Loucy (cell line): Measurements from ENCODE around the gene EIF3K.

Experiments
- H2AFZ ChIP-seq: fragments of 200-600 bp; sonication (generic); 2 replicates; pipeline ENCODE4 v1.6.0; 2016; ENCODE audit warnings: antibody characterized with exemption, mild to moderate bottlenecking, low read length, moderate library complexity
- H3F3A ChIP-seq: fragments of 200-600 bp; 2 replicates; pipeline ENCODE4 v1.6.0; 2016; ENCODE audit warnings: antibody characterized with exemption, low read depth, mild to moderate bottlenecking
- H3K27me3 ChIP-seq: fragments of 200-600 bp; sonication (generic); 2 replicates; pipeline ENCODE4 v1.6.1; 2014; ENCODE audit warnings: low read length, mild to moderate bottlenecking; ENCODE audit not compliant: insufficient read depth, poor library complexity, severe bottlenecking
- H3K36me3 ChIP-seq: fragments of 200-600 bp; sonication (generic); 2 replicates; pipeline ENCODE4 v1.6.1; 2016; ENCODE audit warnings: low read length; ENCODE audit not compliant: insufficient read depth
- H3K4me1 ChIP-seq: fragments of 200-600 bp; sonication (generic); 2 replicates; pipeline ENCODE4 v1.5.1; 2014; ENCODE audit warnings: low read length, mild to moderate bottlenecking; ENCODE audit not compliant: insufficient read depth, poor library complexity, severe bottlenecking
- H3K4me2 ChIP-seq: fragments of 200-600 bp; sonication (generic); 2 replicates; pipeline ENCODE4 v1.6.0; 2014; ENCODE audit warnings: antibody characterized with exemption, low read length, low read depth, mild to moderate bottlenecking; ENCODE audit not compliant: poor library complexity, severe bottlenecking
- H3K4me3 ChIP-seq: fragments of 200-600 bp; sonication (generic); 2 replicates; pipeline ENCODE4 v1.5.1; 2014; ENCODE audit warnings: low read length, mild to moderate bottlenecking, mixed read lengths; ENCODE audit not compliant: poor library complexity, severe bottlenecking
- H3K79me2 ChIP-seq: fragments of 200-600 bp; sonication (generic); 2 replicates; pipeline ENCODE4 v1.6.1; 2014; ENCODE audit warnings: low read length; ENCODE audit not compliant: insufficient read depth
- H3K9ac ChIP-seq: fragments of 200-600 bp; sonication (generic); 2 replicates; pipeline ENCODE4 v1.6.0; 2014; ENCODE audit warnings: mild to moderate bottlenecking, low read depth, low read length, moderate library complexity; ENCODE audit not compliant: poor library complexity, severe bottlenecking
- H3K9me2 ChIP-seq: fragments of 200-600 bp; sonication (generic); replicated peaks from 2 replicates; pipeline ENCODE4 v1.6.1; 2016; ENCODE audit warnings: low read depth, low read length, mixed read lengths
- H3K9me3 ChIP-seq: fragments of 200-600 bp; sonication (generic); 2 replicates; pipeline ENCODE4 v1.6.1; 2014; ENCODE audit warnings: mild to moderate bottlenecking, antibody characterized with exemption, low read length, low read depth; ENCODE audit not compliant: insufficient read depth
- H4K20me1 ChIP-seq: fragments of 200-600 bp; sonication (generic); 2 replicates; pipeline ENCODE4 v1.6.0; 2014; ENCODE audit warnings: antibody characterized with exemption, low read length, mild to moderate bottlenecking; ENCODE audit not compliant: insufficient read depth, poor library complexity, severe bottlenecking
- CTCF ChIP-seq: fragments of 200-600 bp; sonication (generic); conservative IDR thresholded peaks from 2 replicates; pipeline ENCODE4 v1.5.1; 2014; ENCODE audit warnings: mild to moderate bottlenecking, antibody characterized with exemption, low read length
- EZH2phosphoT487 ChIP-seq: fragments of 200-600 bp; IDR thresholded peaks from 2 replicates; pipeline ENCODE4 v1.6.1; 2018; ENCODE audit warnings: antibody characterized with exemption, mild to moderate bottlenecking, moderate library complexity, borderline replicate concordance

EIF3K gene

DNA sequence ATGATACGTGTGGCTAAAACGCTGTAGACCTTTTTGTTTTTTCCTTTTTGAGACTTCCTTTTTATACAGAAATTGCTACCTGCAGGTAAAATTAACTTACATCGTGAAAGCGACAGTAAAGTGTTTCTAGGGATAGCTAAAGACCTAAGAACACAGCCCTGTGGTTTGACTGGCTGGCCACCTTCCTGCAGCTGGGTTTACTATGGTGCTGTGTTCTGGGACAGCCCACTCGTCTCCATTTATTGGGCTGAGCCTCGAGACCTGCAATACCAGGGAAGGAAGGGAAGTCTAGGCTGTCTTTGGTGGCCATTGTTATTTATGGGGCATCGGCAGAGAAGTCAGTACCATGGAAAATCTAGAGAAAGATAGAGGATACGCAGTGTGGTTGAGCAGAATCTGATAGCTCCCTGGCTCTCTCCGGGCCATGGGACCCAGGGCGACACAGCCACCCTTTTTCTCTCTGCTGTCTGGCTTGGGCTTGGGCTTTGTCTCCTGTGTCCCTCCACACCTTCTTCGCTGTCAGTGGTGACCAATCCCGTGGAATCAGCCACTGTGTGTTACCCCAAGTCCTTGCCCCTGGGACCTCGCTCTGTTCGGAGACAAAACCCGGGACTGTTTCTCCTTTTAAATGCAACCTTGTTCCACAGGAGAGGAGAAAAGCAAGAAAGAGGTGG is 59.4 kb downstream of the EIF3K start:
- Histone ChIP-seq H3K4me1 (peaks cover 78% of the 10 kb centered on the region), H4K20me1 (peaks cover 39% of the 10 kb centered on the region), H3K9me2 (no peaks in the 10 kb centered on the region), H3K9me3 (no peaks in the 10 kb centered on the region), H3K27me3 (no peaks in the 10 kb centered on the region), H3F3A (no peaks in the 10 kb centered on the region), H3K79me2 (peaks cover 97% of the 10 kb centered on the region), H3K4me2 (no peak overlapping the region), H3K4me3 (no peak overlapping the region), H3K9ac (no peak overlapping the region), H3K36me3 (peaks cover 21% of the 10 kb centered on the region; the same call in 1 of the 2 replicates), H2AFZ (no peak overlapping the region)
- TF ChIP-seq EZH2phosphoT487 (no peak), CTCF (no peak)

DNA sequence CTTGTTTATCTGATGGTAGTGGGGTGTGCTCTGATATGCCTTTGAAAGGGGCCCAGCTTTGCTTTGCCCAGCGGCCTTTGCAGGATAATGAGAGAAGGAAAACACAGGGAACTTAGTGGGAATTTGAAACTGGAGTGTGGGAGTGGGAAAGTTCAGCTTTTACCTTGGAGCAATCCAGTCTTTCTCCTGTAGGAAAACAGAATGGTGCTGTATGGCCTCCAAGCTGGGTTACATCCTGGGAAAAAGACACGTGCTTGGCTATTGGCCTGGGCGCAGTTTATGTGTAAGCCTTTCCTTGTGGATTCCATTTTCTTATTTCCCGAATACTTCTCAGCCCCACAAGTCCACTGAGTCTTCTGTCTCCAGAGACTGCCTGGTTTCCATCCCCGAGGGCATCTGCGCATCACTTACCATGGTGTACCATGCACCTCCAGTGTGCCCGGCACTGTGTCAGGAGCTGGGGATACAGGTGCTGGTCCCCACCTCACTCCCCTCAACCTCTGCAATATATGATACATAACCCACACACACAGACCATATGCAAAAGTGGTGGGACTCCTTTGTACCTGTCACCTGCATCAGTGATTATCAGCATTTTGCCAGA is 60.0 kb downstream of the EIF3K start:
- TF ChIP-seq EZH2phosphoT487: no peak
- TF ChIP-seq CTCF: no peak
- no peak overlapping the region for H3K4me2 ChIP-seq
- no peak overlapping the region for H2AFZ ChIP-seq
- no peak overlapping the region for H3K4me3 ChIP-seq
- H3K79me2 ChIP-seq: peaks cover 100% of the 10 kb centered on the region
- H3K27me3 ChIP-seq: no peaks in the 10 kb centered on the region
- no peaks in the 10 kb centered on the region for H3F3A ChIP-seq
- H3K9me2 ChIP-seq: no peaks in the 10 kb centered on the region
- peaks cover 38% of the 10 kb centered on the region for H4K20me1 ChIP-seq
- H3K4me1 ChIP-seq: peaks cover 84% of the 10 kb centered on the region
- peaks cover 21% of the 10 kb centered on the region; the same call in 1 of the 2 replicates for H3K36me3 ChIP-seq
- H3K9me3 ChIP-seq: no peaks in the 10 kb centered on the region
- H3K9ac ChIP-seq: no peak overlapping the region

DNA sequence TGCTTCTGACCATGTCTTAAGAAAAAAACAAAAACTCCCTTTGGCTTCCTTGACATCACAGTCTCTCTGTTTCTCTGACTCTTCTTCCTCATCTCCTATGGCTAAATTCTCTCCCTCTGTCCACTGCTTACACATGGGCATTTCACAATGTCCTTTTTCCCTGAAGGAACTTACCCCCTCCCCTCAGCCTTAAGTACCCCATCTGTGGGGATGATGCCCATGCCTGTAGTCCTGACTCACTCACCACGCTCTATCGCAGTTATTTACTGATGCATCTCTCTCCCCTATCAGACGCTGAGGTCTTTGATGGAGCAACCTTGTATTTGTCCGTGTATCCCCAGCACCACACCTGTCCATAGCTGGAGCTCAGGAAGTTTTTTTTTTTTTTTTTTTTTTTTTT is 60.9 kb downstream of the EIF3K start:
- H3K27me3 ChIP-seq: no peaks in the 10 kb centered on the region
- no peak overlapping the region for H3K4me2 ChIP-seq
- H4K20me1 ChIP-seq: peaks cover 35% of the 10 kb centered on the region
- H3F3A ChIP-seq: no peaks in the 10 kb centered on the region
- no peak overlapping the region for H3K9ac ChIP-seq
- TF ChIP-seq CTCF: no peak
- no peak for TF ChIP-seq EZH2phosphoT487
- H3K4me1 ChIP-seq: peaks cover 84% of the 10 kb centered on the region
- H3K79me2 ChIP-seq: peaks cover 100% of the 10 kb centered on the region
- H2AFZ ChIP-seq: no peak overlapping the region
- no peak overlapping the region for H3K4me3 ChIP-seq
- H3K9me2 ChIP-seq: no peaks in the 10 kb centered on the region
- no peaks in the 10 kb centered on the region for H3K9me3 ChIP-seq
- peaks cover 18% of the 10 kb centered on the region; the same call in 1 of the 2 replicates for H3K36me3 ChIP-seq
